ENCODE measurements around the gene ERO1A.

ERO1A gene

GRCh38 chr14:52716155-52716554 lies 20.8 kb upstream of the ERO1A start:
- TF ChIP-seq CTCF (conservative IDR thresholded peaks at IDR 0.05; ENCODE audit: control insufficient read depth, insufficient read depth, low read depth, low read length) = no peak

GRCh38 chr14:52711666-52712065 lies 16.3 kb upstream of the ERO1A start:
- TF ChIP-seq CTCF (conservative IDR thresholded peaks at IDR 0.05; ENCODE audit: control insufficient read depth, insufficient read depth, low read depth, low read length) = no peak
- H3K4me3 ChIP-seq (ENCODE audit: control insufficient read depth, low read depth, low read length) = no peak overlapping the region
- DNase-seq (ENCODE audit: low read depth) = peak; percentile 10

More at GRCh38 chr14:52716155-52716554, 20.8 kb upstream of the ERO1A start:
- no peak for DNase-seq (ENCODE audit: low read depth)
- H3K4me3 ChIP-seq (ENCODE audit: control insufficient read depth, low read depth, low read length) = no peak overlapping the region

DNA sequence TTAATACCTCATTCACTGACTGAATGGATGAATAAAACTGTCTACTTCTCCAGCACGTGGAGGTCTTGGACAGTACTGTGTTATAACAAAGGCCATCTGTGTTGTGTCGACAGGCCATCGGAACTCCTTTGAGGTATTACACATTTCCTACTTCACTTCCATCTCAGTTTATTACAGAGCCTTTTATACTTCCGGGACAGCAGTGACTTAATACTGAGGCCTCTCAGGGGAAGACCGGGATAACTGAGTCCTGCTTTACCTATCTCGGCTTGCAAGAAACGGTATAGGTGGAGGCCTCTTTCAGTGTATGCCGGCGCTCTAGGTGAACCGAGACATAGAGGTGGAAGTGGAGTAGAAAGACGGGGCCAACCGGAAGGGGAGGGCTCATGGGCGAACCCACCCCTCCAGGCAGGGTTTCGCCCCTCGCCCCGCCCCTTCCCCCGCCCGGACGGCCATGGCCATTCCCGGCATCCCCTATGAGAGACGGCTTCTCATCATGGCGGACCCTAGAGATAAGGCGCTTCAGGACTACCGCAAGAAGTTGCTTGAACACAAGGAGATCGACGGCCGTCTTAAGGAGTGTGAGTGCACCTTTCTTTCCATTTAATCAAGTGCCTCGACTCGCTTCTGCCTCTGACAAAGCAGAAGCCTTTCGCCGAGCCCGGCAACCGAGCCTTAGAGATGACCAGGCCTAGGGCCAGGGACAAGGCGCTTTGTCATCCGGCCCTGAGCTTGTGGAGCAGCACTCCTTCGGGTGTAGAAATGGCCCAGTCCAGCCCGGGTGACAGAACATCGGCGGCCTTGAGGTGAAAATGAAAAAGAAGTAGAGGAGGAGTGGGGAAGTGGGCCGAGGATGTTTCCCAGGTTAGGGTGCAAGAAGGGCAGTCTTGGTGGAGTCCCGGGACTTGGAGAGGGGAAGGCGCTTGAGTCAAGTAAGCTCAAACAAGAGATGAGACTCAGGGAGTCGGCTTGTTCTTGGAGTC lies 11.7 kb upstream of the ERO1A start, which contains the start of gene PSMC6:
Gene PSMC6, plus strand, starts transcription at position 477 of the 983 bp plus-strand sequence. Its CDS starts 20 bp downstream, at position 497.
- no peak for TF ChIP-seq CTCF (conservative IDR thresholded peaks at IDR 0.05; ENCODE audit: control insufficient read depth, insufficient read depth, low read depth, low read length)
- DNase-seq (ENCODE audit: low read depth) = peak; percentile 81
- peak within 1 kb of the TSS; percentile 97 for H3K4me3 ChIP-seq (ENCODE audit: control insufficient read depth, low read depth, low read length)

DNA sequence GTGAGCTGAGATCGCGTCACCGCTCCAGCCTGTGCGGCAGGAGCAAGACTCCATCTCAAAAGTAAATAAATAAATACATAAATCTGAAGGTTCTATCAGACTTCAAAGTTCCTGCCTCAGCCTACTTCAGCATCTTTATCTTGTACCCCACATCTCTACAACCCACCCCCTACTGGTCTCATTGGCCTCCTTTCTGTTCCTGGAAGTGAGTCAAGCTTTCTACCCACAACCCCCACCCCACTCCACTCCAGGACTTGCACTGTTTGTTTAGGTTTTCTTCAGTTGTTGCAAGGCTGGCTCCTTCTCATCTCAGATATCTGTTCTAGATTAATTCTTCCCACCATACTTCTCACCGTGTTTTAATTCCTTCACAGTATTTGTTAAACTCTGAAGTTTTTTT lies 10.9 kb upstream of the ERO1A start:
- TF ChIP-seq CTCF (conservative IDR thresholded peaks at IDR 0.05; ENCODE audit: control insufficient read depth, insufficient read depth, low read depth, low read length) = no peak
- peak overlapping the region; percentile 97 for H3K4me3 ChIP-seq (ENCODE audit: control insufficient read depth, low read depth, low read length)
- DNase-seq (ENCODE audit: low read depth) = peak; percentile 14

DNA sequence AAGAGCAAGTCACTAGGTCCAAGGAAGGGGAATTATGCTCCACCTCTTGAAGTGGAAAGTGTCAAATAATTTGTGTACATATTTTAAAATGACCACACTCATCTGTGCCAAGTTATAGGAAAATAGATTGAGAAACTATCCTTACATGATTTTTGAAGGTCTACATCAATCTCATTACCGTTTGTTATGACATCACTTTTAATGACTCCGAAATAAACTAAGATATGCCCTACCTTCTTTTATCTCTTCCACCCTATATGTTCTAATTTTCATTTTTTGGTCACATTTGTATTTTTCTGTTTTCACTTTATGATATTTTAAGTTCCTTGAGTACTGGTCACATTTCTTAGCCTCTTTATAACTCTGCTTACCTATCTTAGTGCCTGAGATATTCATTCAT lies 8.3 kb upstream of the ERO1A start:
- TF ChIP-seq CTCF (conservative IDR thresholded peaks at IDR 0.05; ENCODE audit: control insufficient read depth, insufficient read depth, low read depth, low read length) = no peak
- no peak overlapping the region for H3K4me3 ChIP-seq (ENCODE audit: control insufficient read depth, low read depth, low read length)
- no peak for DNase-seq (ENCODE audit: low read depth)

DNA sequence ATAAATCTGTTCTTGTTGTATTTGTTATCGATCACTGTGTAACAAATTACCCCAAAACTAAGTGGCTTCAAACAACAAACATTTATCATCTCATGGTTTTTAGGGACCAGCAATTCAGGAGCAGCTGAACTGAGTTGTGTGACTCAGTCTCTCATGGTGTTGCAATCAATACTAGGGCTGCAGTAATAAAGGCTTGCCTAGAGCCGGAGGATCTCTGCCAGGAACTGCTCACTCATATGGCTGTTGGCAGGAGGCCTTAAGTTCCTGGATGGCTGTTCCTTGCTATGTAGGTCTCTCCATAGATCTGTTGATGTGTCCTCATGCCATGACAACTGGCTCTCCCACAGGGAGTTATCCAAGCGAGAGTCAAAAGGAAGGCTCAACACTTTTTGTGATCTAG lies 7.9 kb upstream of the ERO1A start:
- no peak for TF ChIP-seq CTCF (conservative IDR thresholded peaks at IDR 0.05; ENCODE audit: control insufficient read depth, insufficient read depth, low read depth, low read length)
- no peak overlapping the region for H3K4me3 ChIP-seq (ENCODE audit: control insufficient read depth, low read depth, low read length)
- DNase-seq (ENCODE audit: low read depth) = peak; percentile 98
